GM18858 (cell line): Measurements from ENCODE around the gene SEMA6C.

Source experiments
- ATAC-seq: cut with Tn5 transposase; IDR thresholded peaks from one replicate; pipeline ENCODE4 v1.9.1; 2021; ENCODE audit not compliant: unreplicated experiment

The SEMA6C gene

DNA sequence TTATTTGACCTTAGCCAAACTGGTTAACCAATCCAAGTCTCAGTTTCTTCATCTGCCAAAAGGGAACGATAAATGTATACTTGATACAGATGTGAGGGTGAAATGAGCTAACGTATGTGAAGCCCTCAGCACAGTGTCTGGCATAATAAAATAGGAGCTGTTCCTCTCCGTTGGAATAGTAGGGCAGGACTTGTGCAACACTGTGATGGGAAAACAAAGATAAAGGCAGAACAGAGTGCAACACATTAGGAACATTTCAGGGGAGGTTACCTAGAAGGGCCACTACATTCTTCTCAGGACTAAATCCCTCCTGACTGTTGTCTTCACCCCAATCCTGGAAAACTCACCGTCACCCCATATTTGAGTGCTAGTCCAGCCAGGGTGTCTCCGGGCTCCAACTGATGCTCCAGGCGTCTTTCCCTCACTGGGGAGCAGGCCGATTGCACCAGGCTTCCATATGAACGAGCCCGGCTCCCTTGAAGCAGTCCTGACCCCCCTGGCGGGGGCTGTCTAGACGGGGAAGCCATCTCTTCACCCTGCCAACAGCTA is 18.4 kb upstream of the SEMA6C start:
- ATAC-seq: no peak

DNA sequence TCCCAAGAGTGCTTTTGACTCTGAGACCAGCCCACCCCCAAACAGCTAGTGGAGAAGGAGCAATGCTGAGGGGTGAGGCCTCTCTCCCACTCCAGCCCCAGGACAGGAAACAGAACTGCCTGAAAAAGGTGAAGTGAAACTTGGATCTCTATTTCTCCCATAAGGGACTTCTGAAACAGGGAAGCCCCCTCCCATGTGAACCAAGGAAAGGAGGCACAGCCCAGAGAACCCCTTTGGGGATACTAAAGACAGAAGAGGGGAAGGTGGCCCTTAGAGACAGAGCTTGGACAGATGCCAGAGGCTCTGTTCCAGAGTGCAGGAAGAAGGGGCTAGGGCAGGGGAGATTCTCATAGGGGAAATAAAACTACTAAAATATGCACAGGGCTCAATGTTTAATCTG is 12.9 kb upstream of the SEMA6C start:
- ATAC-seq: no peak

DNA sequence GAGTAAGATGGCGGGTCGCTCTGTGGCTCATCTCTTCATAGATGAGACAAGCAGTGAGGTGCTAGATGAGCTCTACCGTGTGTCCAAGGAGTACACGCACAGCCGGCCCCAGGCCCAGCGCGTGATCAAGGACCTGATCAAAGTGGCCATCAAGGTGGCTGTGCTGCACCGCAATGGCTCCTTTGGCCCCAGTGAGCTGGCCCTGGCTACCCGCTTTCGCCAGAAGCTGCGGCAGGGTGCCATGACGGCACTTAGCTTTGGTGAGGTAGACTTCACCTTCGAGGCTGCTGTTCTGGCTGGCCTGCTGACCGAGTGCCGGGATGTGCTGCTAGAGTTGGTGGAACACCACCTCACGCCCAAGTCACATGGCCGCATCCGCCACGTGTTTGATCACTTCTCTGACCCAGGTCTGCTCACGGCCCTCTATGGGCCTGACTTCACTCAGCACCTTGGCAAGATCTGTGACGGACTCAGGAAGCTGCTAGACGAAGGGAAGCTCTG is 12.4 kb upstream of the SEMA6C start:
- no peak for ATAC-seq

DNA sequence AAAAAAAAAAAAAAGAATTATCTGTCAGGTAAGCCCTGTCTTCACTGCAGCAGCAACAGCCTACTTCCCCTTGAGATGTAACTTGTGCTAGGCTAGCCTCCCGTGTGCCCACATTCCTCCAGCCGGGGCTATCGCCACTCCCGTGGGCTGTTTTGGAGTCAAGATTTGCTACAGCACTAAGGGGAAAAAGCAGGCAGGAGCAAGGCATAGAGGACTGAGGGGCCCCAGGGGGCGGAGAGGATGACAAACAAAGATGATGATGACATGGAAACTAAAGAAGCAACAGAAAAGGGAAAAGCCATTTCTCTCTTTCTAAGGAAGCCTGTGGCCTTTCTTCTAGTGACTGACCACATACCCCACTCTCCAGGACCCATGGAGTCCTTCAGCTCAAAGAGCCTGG is 11.9 kb upstream of the SEMA6C start:
- no peak for ATAC-seq

DNA sequence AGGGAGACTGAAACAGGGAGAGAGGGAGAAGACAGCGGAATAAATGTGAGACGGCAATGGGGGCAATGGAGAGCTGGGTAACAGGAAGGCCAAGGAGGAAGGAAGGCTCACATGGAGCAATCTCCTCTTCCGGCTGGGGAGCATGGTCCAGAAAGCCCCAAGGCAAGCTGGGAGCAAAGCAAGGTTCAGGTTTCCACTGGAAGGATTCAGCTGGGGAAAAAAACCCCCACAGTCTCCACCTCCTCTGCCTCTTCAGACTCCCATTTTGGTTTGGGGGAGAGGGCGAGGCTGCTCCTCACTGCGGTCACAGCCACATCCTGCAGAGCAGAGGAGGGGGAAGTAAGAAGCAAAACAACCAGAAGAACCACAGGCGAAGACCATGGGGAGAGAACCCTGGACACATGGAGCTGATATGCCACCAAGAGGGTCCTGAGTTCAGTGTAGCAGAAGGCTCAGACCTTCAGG is 10.7 kb upstream of the SEMA6C start:
- ATAC-seq: no peak

DNA sequence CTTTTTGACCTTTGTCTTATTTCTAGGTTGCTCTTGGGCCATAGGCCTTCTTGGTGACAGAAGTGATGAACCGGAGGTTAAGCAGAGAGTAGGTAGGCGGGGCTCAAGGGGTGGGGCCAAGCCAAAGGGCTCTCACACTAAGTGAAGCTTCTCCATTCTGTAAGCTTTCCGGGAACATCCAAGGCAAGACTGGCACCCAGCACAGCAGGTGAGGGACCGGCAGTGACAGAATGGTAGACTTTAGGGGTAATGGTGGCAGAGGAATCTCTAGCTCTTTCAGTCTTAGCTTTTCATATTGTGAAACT is 10.0 kb upstream of the SEMA6C start, which contains the start of gene TNFAIP8L2:
TSS of gene TNFAIP8L2 (plus strand) at position 135 of the 305 bp plus-strand sequence. CDS start 2,049 bp downstream, outside the sequence.
- ATAC-seq: no peak

DNA sequence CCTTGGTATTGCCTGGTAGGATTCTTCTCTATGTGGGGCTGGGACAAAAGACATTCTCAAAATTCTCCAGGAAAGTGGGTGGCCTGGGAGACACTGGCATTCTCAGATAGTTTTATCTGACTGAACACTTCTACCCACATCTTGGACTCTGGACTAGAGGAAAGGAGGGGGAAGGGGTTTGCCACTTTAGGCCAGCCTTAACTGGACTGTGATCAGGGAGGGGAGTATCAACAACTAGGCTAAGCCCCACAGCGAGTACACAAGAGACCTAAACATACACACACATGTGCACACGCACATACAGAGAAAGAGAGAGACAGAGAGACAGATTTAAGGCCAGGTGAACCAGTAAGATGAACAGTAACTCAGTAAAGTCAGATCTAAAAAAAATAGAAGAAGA is 1.2 kb upstream of the SEMA6C start:
- no peak for ATAC-seq

DNA sequence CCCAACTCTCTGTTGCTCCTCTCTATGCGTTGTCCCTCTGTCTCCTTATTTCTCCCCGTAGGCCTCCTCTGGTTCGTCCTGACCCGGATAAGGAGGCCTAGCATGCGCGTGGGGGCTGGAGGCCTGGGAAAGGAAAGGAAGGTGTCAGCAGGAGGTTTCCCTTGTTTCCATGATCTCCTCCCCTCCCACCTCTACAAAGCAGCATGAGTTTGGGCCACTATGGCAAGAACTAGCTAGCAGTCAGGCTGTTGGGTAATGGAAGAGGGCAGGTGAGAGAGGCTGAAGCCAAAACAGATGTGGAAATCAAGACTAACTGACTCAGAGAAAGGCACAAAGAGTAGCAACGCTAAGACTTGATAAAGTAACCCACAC is 687 bp upstream of the SEMA6C start:
- no peak for ATAC-seq

DNA sequence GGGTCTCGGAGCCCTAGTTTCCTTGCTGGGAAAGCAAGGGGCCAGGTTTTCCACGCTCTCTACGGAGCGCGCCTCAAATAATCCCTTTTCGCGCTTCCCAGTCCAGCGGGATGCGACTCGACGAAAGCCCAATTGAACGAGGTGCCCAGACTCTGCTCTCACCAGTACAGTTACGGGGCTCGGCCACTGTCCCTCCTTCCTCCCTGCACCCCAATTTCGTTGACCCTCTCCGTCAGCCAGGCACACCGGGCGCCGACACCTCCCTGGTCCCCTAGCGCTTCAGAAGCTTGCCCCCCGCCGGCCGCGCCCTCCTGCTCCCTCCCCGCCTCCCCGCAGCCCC is 389 bp downstream of the SEMA6C start:
- no peak for ATAC-seq

DNA sequence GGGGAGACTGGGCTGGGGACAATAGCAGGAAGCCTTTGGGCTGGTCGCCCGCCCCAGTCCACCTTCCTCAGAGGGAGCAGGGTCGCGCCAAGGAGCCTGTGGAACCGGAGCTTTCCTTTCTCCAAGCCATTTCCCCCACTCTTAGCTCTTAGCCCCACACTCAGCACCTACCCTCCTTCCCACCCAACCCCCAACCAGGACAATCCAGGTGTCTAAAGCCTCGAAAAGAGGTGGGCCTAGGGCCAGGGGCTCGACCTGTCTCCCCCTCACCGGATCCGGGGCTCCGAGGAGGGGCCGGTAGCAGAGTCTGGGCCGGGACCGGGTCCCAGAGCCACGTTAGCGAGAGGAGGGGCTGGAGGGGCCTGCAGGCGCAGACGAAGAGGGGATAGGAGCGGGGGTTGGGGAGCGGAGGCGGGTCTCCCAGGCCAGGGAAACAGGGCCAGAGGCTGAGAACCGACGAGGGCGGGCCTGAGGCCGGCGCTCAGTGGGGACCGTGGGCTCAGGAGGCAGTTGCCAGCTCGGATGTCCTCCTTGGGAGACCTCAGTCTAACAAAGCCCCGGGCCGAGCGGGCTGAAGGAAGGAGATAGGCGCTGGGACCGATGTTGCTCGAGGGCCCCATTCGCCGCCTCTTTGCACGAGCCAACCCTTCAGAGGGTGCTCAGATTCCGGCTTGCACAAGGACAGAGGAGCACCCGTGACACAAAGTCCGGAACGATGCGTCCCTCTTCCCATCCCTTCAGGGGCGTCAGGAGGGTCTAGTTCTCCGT is 943 bp downstream of the SEMA6C start:
- ATAC-seq: no peak

DNA sequence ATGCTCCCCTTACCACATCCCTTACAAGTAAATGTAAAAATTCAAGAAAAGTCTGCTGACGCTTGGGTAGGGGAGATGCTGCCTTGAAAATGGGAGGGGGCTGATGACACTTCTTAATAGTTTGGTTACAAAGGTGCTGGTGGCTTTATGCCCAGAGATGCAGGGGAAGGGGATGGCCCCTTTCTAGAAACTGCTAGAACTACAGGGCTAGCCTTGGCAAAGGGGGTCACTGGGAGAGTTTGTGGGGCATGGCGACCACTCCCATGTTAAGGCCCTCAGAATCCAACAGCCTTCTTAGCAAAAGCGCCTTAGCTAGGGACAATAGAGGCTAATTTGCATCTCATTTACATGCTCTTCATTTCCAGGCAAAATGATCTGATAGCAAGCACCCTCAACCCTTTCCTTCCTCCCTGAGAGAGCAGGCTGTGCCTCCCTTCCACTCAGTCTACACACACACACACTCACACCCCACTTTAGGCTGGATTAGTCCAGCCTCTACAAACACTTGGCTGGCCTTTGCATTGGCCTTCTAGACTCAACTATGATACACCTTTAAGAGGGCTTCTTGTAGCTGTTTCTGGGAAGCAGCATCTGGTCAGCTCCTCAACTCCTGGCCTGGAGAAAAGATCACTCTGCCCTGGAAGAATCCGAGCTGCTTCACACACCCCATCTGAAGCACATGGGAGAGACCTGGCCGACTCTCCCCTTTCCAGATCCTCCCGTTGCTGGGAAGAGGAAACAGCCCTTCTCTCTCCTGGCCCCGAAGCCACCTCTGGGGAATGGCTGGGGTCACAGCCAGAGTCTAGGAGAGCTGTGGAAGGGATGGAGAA is 1.7 kb downstream of the SEMA6C start:
- ATAC-seq: no peak

DNA sequence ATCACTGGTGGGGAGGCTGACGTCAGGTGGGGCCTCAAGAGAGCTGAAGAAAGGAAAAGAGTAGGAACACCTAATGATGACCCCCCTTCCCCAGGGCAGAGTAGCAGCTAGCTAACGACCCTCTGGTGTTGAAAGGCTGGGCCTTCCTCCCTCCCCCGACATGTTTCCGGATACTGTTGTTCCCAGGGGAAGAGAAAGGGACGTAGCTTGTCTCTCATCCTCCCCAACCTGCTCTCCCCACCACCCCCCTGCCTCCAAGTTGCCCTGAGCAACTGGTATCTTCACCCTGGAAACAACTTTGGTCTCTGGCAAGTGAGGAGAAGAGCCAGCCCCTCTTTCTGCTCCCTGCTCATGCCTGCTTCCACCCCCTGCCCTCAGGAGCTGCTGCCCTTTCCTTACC is 2.4 kb downstream of the SEMA6C start:
- no peak for ATAC-seq

DNA sequence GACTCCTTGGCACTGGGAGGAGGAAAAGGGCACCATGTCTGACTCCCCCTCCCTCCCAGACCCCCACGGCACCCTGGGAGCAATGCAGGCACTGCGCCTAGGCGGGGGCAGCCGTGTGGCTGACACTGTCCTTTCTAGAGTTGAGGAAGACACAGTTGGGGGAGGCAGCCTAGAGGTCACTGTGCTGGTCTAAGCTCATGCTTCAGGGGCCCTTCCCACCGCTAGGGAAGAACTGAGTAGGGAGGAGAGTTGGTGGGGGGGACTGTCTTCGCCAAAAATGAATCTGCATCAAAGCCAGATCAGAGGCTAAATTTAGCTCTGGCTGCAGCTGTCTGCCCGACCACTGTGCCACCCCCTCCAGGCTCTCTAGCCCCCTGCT is 3.4 kb downstream of the SEMA6C start:
- ATAC-seq: no peak

DNA sequence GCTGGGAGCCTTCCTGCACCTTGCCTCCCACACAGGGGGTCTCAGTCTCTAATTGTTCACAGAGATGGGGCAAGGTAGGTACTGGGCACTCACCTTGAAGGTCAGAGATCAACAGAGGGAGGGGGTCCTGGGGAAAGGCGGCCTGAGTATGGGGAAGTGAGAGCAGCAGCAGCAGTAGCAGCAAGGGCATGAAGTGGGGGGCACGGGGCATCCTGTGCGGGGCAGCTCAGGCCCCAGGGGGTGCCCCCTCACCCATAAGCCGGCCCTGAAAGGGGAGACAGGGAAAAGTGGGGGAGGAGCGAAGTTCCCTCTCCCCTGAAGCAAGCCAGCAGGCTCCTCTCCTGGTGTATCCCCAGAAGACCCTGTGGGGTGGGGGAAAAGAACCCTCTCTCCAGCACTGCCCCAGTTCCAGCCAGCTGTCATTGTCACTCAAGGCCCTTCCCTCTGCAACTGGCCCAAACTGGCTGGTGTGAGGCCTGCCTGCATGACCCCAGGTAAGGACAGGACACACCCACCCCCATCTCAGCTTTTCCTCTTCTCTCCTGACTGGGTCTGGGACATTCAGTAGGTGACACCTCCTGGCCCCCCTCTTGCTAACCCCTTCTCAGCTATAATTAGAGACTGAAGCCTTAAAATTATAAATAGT is 3.9 kb downstream of the SEMA6C start:
- no peak for ATAC-seq

DNA sequence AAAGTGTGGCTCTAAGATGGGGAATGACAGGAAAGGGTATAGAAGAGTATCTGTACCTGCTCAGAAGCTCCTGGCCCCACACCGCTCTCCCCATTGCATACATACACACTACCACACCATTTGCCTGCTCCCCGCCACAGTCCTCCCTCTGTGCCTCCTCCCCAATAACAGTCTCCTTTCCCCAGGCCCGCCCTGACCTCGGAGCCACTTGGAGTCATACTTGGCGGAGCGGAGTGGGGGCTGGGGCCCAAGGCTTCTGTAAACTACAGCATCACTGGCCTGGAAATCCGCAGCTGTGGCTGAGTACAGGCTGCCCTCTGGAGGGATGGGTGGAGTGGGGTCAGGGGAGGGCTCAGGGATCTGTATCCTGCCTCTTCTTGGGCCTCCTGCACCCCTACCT is 8.6 kb downstream of the SEMA6C start:
- ATAC-seq: no peak

DNA sequence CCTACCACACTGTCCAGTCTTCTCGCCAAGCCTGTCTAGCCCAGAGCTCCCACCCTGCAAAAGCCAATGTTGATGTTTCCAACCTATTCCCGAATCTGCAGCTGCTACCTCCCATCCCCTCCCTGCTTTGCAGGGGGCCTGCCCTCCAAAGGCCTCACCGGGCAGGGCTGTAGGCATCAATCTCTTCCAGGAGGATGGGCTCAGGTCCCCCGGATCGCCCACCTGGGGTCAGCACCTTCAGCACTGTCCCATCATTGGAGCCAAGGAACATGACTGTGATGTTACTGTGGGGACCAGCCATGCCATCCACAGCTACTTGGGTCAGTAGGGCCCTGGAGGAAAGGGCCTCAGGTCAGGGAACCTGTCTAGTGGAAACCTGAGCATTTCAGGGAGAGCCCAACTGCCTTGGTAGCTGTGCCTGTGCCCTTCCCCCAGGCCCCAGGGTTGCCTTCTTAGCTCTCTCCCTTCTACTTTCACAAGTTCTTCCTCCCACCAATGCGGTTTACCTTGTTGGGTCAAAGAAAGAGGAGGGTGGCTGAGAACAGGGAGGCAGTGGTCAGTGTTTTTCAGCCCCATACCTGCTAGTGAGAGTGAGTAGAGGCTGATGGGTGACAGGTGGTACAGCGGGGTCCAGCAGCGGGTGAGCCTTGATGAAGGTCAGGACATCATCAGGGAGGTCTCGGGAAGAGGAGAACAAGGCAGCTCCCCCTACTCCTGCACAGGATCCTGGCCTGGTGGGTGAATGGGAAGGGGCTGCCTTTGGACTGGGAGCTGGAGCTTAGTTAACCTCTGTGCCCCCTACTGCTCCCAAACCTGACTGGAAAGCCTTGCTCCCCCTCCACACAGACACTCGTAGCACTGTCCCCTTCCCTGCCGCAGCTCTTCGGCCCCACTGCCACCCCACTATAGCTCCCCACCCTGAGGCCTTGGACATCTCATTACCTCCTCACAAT is 10.7 kb downstream of the SEMA6C start:
- ATAC-seq: no peak

DNA sequence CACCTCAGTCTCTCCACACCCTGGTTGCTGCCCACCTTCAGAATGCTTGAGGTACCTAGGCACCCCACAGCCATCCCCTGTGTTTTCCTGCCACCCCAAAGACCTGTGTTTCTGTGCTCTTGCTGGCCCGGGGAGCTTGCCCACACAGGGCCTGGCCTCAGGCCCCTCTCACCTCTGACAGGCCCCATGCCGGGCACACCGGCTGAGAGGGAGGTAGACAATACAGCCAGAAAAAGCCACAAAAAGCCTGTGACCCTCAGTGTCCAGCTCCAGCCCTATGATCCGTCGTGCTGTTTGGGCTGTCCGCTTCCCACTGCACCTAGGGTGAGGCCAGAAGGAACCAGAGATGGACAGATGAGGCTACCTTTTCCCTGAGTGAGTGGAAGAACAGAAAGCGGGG is 11.4 kb downstream of the SEMA6C start:
- ATAC-seq: no peak

DNA sequence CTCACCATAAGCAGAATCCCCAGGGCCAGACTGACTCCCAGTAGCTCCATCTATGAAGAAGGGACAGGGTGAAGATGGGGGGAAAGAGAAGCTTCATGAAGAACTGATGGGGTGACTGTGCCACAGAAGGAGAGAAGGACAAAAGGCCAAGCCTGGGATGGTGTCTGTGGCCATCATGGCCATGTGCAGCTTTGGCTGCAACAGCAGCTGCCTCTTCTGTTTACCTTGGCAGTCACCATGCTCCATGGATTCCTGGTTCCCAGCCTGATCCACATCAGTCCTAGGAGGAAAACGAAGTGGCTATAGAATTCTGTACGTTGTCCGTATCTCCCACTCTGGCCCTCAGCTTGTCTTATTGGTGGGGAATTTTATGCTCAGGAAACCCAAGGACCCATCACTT is 12.0 kb downstream of the SEMA6C start:
- ATAC-seq: no peak

DNA sequence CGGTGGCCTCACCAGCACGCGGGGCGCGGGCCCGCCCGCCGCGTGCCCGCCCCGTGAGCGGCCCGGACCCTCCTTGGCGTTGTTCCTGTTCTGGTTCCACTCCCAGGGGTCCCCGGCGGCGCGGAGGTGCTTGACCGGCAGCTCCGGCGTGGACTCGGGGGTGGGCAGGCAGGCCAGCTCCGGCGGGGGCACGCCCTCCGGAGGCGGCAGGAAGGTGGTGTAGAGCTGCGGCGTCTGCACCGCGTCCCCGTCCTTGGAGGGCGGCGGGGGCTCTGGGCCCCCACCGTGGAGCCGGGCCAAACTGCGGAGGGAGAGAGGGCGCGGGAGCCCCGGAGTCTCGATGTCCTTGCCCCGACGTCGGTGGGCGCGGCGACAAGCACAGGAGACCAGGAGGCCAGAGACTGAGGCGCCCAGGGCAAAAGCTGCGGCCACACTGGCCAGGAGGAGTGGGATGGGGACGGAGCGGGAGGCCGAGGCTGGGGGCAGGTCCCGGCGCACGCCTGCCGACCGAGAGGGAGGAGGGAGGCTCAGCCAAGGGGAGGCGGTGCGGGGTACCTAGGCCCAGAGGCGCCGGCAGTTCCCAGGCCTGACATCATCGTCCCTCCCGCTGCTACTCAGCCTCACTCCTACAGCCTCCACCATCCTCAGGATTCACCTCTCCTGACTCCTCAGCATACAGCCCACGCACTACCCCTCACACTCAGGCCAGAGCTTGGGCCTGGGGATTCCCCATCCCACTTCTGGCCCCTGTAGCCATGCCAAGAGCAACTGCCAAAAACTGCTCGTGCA is 13.2 kb downstream of the SEMA6C start:
- ATAC-seq: no peak
